H1 (cell line): ENCODE data around the gene ITIH1. TPM values are rescaled to one million over a fixed set of nuclear protein-coding genes. Genes with fewer than 3 reads are reported as not detected.

Source experiments
- CTCF ChIA-PET: fragments of 300-600 bp; sonication (Branson Sonifier 250); formaldehyde crosslinking; loops from one replicate; lab custom pipeline; 2021; ENCODE audit not compliant: partially characterized antibody; lab: Charles Lee
- POLR2A ChIA-PET: fragments of 300-600 bp; sonication (Branson Sonifier 250); formaldehyde crosslinking; loops from one replicate; lab custom pipeline; 2021; ENCODE audit warnings: inconsistent platforms; ENCODE audit not compliant: partially characterized antibody; lab: Charles Lee
- DNase-seq, 2 experiments: peaks; one replicate each; pipeline versions ENCODE4 v3.0.0 to v3.0.0-alpha.2; 2010 to 2022; ENCODE audit warnings: low spot score in 2 of 2, low read depth in 1 of 2, mixed read lengths in 1 of 2
- FAIRE-seq: peaks from 2 replicates; lab custom pipeline; 2011; peaks lifted over from hg19 to GRCh38; lab: Jason Lieb, UNC
- H2AFZ ChIP-seq: 2 replicates; pipeline ENCODE4 v1.8.1; 2012; ENCODE audit warnings: low read length, inconsistent platforms
- H2AK5ac ChIP-seq: 2 replicates; pipeline ENCODE4 v1.6.1; 2013; ENCODE audit warnings: low read depth, low read length
- H2BK120ac ChIP-seq: replicated peaks from 2 replicates; pipeline ENCODE3; 2013; ENCODE audit warnings: low read depth, low read length, inconsistent platforms
- H2BK12ac ChIP-seq: 2 replicates; pipeline ENCODE4 v1.6.1; 2013; ENCODE audit warnings: low read depth, low read length
- H2BK15ac ChIP-seq: 2 replicates; pipeline ENCODE4 v1.6.1; 2013; ENCODE audit warnings: low read length
- H2BK20ac ChIP-seq: 2 replicates; pipeline ENCODE4 v1.6.1; 2013; ENCODE audit warnings: low read length
- H2BK5ac ChIP-seq: 2 replicates; pipeline ENCODE4 v1.6.1; 2013; ENCODE audit warnings: low read depth, low read length
- H3K14ac ChIP-seq: 2 replicates; pipeline ENCODE4 v1.6.1; 2013; ENCODE audit warnings: inconsistent platforms; ENCODE audit not compliant: insufficient read length
- H3K18ac ChIP-seq: 2 replicates; pipeline ENCODE4 v1.6.1; 2013; ENCODE audit warnings: low read length; ENCODE audit errors: extremely low read depth
- H3K23ac ChIP-seq: 2 replicates; pipeline ENCODE4 v1.6.1; 2013; ENCODE audit warnings: inconsistent platforms; ENCODE audit not compliant: insufficient read length
- H3K23me2 ChIP-seq: 2 replicates; pipeline ENCODE4 v1.6.1; 2013; ENCODE audit warnings: low read depth, low read length
- H3K27ac ChIP-seq: 2 replicates; pipeline ENCODE4 v1.6.1; 2011; ENCODE audit warnings: low read depth, low read length, inconsistent platforms
- H3K27me3 ChIP-seq, 4 experiments: replicated peaks in 1 of 4; 1 replicate in 1 of 4; 2 replicates in 3 of 4; pipeline versions ENCODE4 v1.6.1 to v1.8.1; 2011 to 2013; ENCODE audit warnings: low read length in 3 of 4, mild to moderate bottlenecking in 3 of 4, inconsistent platforms in 2 of 4, mixed read lengths in 2 of 4, moderate library complexity in 1 of 4; ENCODE audit not compliant: control insufficient read depth in 3 of 4, insufficient read depth in 3 of 4; ENCODE audit errors: extremely low read depth in 1 of 4
- H3K36me3 ChIP-seq, 4 experiments: 2 replicates each; pipeline versions ENCODE4 v1.6.1 to v1.8.1; 2011 to 2013; ENCODE audit warnings: mild to moderate bottlenecking in 4 of 4, low read length in 3 of 4, moderate library complexity in 2 of 4, control low read depth in 1 of 4, inconsistent platforms in 1 of 4; ENCODE audit not compliant: insufficient read depth in 4 of 4, control insufficient read depth in 2 of 4
- H3K4ac ChIP-seq: replicated peaks from 2 replicates; pipeline ENCODE3; 2013; ENCODE audit warnings: low read length, low read depth, mixed read lengths, inconsistent platforms; ENCODE audit not compliant: insufficient read length
- H3K4me1 ChIP-seq, 4 experiments: replicated peaks in 1 of 4; 1 replicate in 1 of 4; 2 replicates in 3 of 4; pipeline versions ENCODE4 v1.6.1 to v1.8.1; 2011 to 2013; ENCODE audit warnings: low read length in 3 of 4, inconsistent platforms in 2 of 4, mixed read lengths in 1 of 4; ENCODE audit not compliant: insufficient read depth in 4 of 4, control insufficient read depth in 3 of 4
- H3K4me2 ChIP-seq, 2 experiments: 2 replicates each; pipeline versions ENCODE4 v1.6.1 to v1.8.1; 2011 to 2013; ENCODE audit warnings: low read depth in 2 of 2, low read length in 2 of 2, control low read depth in 1 of 2, inconsistent platforms in 1 of 2, mild to moderate bottlenecking in 1 of 2; ENCODE audit not compliant: insufficient read depth in 1 of 2
- H3K4me3 ChIP-seq, 4 experiments: fragments of 200-600, 300-600 bp in 1 of 4; sonication (generic), shearing (Covaris generic), sonication (Bioruptor Twin) in 1 of 4; 2 replicates each; pipeline versions ENCODE4 v1.5.1 to v1.8.1; 2011 to 2016; ENCODE audit warnings: low read length in 4 of 4, low read depth in 3 of 4, control low read depth in 2 of 4, inconsistent platforms in 2 of 4, mild to moderate bottlenecking in 2 of 4, mixed read lengths in 1 of 4, moderate library complexity in 1 of 4; ENCODE audit not compliant: insufficient read depth in 2 of 4; ENCODE audit errors: extremely low read depth in 1 of 4
- H3K56ac ChIP-seq: replicated peaks from 2 replicates; pipeline ENCODE3; 2013; ENCODE audit warnings: low read depth, mild to moderate bottlenecking, mixed read lengths, low read length, inconsistent platforms; ENCODE audit not compliant: insufficient read length
- H3K79me1 ChIP-seq: 2 replicates; pipeline ENCODE4 v1.6.1; 2013; ENCODE audit warnings: low read depth, low read length, control low read depth
- H3K79me2 ChIP-seq, 2 experiments: 2 replicates each; pipeline versions ENCODE4 v1.6.1 to v1.8.1; 2012 to 2013; ENCODE audit warnings: low read length in 2 of 2, mild to moderate bottlenecking in 2 of 2, inconsistent platforms in 1 of 2; ENCODE audit not compliant: insufficient read depth in 2 of 2, control insufficient read depth in 1 of 2
- H3K9ac ChIP-seq, 4 experiments: replicated peaks in 1 of 4; 1 replicate in 1 of 4; 2 replicates in 3 of 4; pipeline versions ENCODE4 v1.6.1 to v1.8.1; 2011 to 2013; ENCODE audit warnings: low read depth in 3 of 4, low read length in 3 of 4, control low read depth in 2 of 4, mild to moderate bottlenecking in 2 of 4, moderate library complexity in 2 of 4, inconsistent platforms in 1 of 4; ENCODE audit errors: extremely low read depth in 1 of 4
- H3K9me3 ChIP-seq, 2 experiments: 2 replicates each; pipeline versions ENCODE4 v1.6.1 to v1.8.1; 2012 to 2013; ENCODE audit warnings: mild to moderate bottlenecking in 2 of 2, moderate library complexity in 2 of 2, control low read depth in 1 of 2, inconsistent platforms in 1 of 2, low read depth in 1 of 2, low read length in 1 of 2, mixed read lengths in 1 of 2; ENCODE audit not compliant: insufficient read depth in 2 of 2
- H4K20me1 ChIP-seq, 2 experiments: replicated peaks in 1 of 2; 2 replicates each; pipeline versions ENCODE3 to v1.8.1; 2011 to 2013; ENCODE audit warnings: inconsistent platforms in 2 of 2, low read length in 2 of 2, mild to moderate bottlenecking in 1 of 2; ENCODE audit not compliant: insufficient read depth in 2 of 2, control insufficient read depth in 1 of 2
- H4K5ac ChIP-seq: 2 replicates; pipeline ENCODE4 v1.6.1; 2013; ENCODE audit warnings: low read length, low read depth, mixed read lengths, inconsistent platforms; ENCODE audit not compliant: insufficient read length
- H4K8ac ChIP-seq: 2 replicates; pipeline ENCODE4 v1.8.0; 2013; ENCODE audit warnings: mild to moderate bottlenecking, moderate library complexity, low read length, inconsistent platforms; ENCODE audit not compliant: insufficient read depth; ENCODE audit errors: extremely low read depth
- H4K91ac ChIP-seq: replicated peaks from 2 replicates; pipeline ENCODE3; 2013; ENCODE audit warnings: low read length, mixed read lengths, inconsistent platforms; ENCODE audit not compliant: insufficient read length
- PHF8 ChIP-seq: fragments of 200-600 bp; sonication (generic); conservative IDR thresholded peaks from 2 replicates; pipeline ENCODE4 v1.7.1; 2012; ENCODE audit warnings: low read depth, mild to moderate bottlenecking, inconsistent platforms, low read length, moderate library complexity
- TAF1 ChIP-seq: IDR thresholded peaks from 2 replicates; pipeline ENCODE4 v1.6.1; 2011; ENCODE audit warnings: mild to moderate bottlenecking, low read depth, low read length
- WGBS, 2 experiments: shearing (Covaris generic) in 1 of 2; methylation state at CpG; one replicate each; pipeline versions ENCODE4 v1.1.6 to v1.1.7; 2013 to 2015; ENCODE audit warnings: low lambda C conversion rate in 2 of 2, mixed read lengths in 2 of 2, inconsistent platforms in 1 of 2, low coverage in 1 of 2, missing lambda C conversion rate in 1 of 2; ENCODE audit not compliant: insufficient replicate concordance in 2 of 2, insufficient coverage in 1 of 2, insufficient read length in 1 of 2; ENCODE audit errors: extremely low coverage in 1 of 2, missing lambda C conversion rate in 1 of 2; 5-methylcytosine and 5-hydroxymethylcytosine counted together
- polyA plus RNA-seq, 7 experiments: library from polyadenylated mRNA; depleted of rRNA in 3 of 7; stranded (reverse) in 5 of 7; unstranded in 2 of 7; fragments of >200 nt in 5 of 7; fragments of 200-250 nt in 2 of 7; gene quantifications; 1 replicate in 5 of 7; 2 replicates in 1 of 7; 4 replicates in 1 of 7; pipeline versions ENCODE4 v1.2.1 to v1.2.3, GENCODE V29; 2011 to 2013; ENCODE audit warnings: missing spikeins in 2 of 7, mixed read lengths in 2 of 7
- total RNA-seq: library from RNA; stranded (reverse); fragmentation: NEBNext Ultra II Directional; extraction: Animal tissue kit (Norgen Biotek cat#: 25700); gene quantifications from 2 replicates; pipeline ENCODE4 v1.2.1, GENCODE V29; 2021

ITIH1 gene
- total and polyA plus RNA-seq, 2 of the 8 experiments (the other 6 are each of a cell fraction or from before 2014, with no cell fraction given) = not detected

DNA sequence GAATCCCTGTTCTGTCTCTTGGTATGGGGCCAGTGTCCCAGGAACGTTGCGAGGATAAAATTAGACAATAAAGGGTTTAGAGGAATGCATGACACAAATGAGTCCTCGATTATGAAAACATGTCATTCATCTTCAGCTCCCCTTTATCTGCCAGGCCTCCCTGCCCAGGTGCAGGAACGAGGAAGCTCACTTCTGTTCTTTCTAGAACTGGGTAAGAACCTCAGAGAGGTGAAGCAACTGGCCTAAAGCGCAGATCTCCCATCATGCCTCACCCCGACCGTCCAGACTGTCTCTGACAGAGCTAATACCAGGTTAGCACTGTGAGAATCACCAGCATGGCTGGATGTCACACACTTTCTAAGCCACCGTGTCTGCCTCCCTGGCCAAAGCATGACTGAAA, 1.5 kb upstream of the ITIH1 start:
- CTCF ChIA-PET = interaction anchor here (0.7 to 2.8 kb wide), 5 partner anchors 9 to 212 kb away, joined by 3 to 11 read pairs (median 3); no protein-coding TSS in a partner anchor
- H4K91ac ChIP-seq = no peak overlapping the region
- POLR2A ChIA-PET = no interaction called here
- no peak for TF ChIP-seq PHF8
- no peak for TF ChIP-seq TAF1

More for the DNA sequence above, 1.5 kb upstream of the ITIH1 start:
- H3K27ac ChIP-seq = no peak overlapping the region
- H3K23ac ChIP-seq = no peak overlapping the region
- no peak overlapping the region for H2AK5ac ChIP-seq
- no peaks in the 10 kb centered on the region; a peak in 1 of 7 replicates for H3K27me3 ChIP-seq
- H2BK20ac ChIP-seq = no peak overlapping the region
- H3K18ac ChIP-seq = no peak overlapping the region
- DNase-seq (no peak), FAIRE-seq (no peak)
- no peak overlapping the region for H3K4me3 ChIP-seq
- H3K14ac ChIP-seq = no peak overlapping the region
- no peak overlapping the region for H4K5ac ChIP-seq
- no peak overlapping the region for H2BK12ac ChIP-seq
- no peaks in the 10 kb centered on the region for H3K79me2 ChIP-seq
- H2BK120ac ChIP-seq = no peak overlapping the region
- H2BK5ac ChIP-seq = no peak overlapping the region
- H3K4me2 ChIP-seq = no peak overlapping the region
- no peak overlapping the region for H3K4ac ChIP-seq
- 0 out of 7 replicates have a peak overlapping the region, but pooled peaks of 1 of the 4 experiments have one; percentile 15 for H3K9ac ChIP-seq
- 79% methylated on average over 8 of the region's 8 CpGs; no CpG with 5 or more reads in 1 of the 2 experiments for WGBS, 2 experiments
- H3K23me2 ChIP-seq = peaks cover 4% of the 10 kb centered on the region
- no peaks in the 10 kb centered on the region for H3K79me1 ChIP-seq
- H3K9me3 ChIP-seq = no peaks in the 10 kb centered on the region
- H3K56ac ChIP-seq = no peak overlapping the region
- no peak overlapping the region; the same call in 1 of the 2 replicates for H4K8ac ChIP-seq
- no peaks in the 10 kb centered on the region for H3K36me3 ChIP-seq
- H4K20me1 ChIP-seq = no peaks in the 10 kb centered on the region
- H2BK15ac ChIP-seq = no peak overlapping the region
- H3K4me1 ChIP-seq = no peaks in the 10 kb centered on the region
- 0 out of 2 replicates have a peak overlapping the region, but pooled peaks have one; percentile 10 for H2AFZ ChIP-seq
